ENCODE results near the gene TP63.

TP63 gene

GRCh38 chr3:189827108-189827507 lies 195.9 kb downstream of the TP63 start:
- no peak for DNase-seq

GRCh38 chr3:189830401-189830800 lies 199.2 kb downstream of the TP63 start:
- DNase-seq = no peak

- peak; percentile 29 for DNase-seq
Measured at GRCh38 chr3:189833266-189833665, 202.1 kb downstream of the TP63 start.

DNA sequence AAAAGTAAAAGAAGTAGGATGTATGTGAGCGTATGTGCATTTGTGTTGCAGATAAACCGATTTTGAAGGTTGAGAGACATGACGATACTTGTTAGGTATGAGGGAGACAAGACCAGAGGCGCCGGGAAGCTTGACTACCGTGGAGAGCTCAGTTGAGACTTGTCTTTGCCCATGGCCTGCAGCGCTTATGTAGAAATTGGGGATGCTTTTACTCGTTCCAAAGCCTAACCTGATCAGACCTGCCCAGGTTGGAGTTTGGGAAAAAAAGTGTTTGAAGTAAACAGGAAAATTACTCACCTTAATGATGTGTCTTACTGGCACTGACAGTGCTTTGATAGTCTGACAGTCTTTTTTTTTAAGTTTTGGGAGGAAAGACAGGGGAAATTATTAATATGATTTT lies 202.8 kb downstream of the TP63 start:
- peak; percentile 86 for DNase-seq

GRCh38 chr3:189834462-189834861 lies 203.3 kb downstream of the TP63 start:
- DNase-seq = no peak

- DNase-seq = no peak
Measured at GRCh38 chr3:189836795-189837194, 205.6 kb downstream of the TP63 start.

- DNase-seq = no peak
Measured at GRCh38 chr3:189838291-189838690, 207.1 kb downstream of the TP63 start.

DNA sequence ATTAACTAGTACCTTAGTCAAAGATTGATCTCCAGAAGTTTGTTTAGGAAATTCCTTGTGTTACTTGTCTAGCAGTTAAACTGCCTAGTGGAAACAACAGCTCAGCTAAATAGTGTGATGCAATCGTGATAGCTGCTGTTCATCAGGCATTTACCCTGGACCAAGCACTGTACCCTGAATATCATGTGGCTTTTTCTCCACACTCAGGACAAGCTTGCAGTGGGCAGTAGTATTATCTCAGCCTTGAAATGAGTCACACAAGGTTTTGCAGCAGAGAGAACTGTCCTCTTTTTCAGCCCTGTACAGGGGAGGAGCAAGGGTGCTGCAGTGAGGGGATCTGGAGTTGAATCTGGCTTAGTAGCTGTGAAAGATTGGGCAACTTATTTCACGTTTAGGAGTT lies 208.4 kb downstream of the TP63 start:
- DNase-seq = no peak

DNA sequence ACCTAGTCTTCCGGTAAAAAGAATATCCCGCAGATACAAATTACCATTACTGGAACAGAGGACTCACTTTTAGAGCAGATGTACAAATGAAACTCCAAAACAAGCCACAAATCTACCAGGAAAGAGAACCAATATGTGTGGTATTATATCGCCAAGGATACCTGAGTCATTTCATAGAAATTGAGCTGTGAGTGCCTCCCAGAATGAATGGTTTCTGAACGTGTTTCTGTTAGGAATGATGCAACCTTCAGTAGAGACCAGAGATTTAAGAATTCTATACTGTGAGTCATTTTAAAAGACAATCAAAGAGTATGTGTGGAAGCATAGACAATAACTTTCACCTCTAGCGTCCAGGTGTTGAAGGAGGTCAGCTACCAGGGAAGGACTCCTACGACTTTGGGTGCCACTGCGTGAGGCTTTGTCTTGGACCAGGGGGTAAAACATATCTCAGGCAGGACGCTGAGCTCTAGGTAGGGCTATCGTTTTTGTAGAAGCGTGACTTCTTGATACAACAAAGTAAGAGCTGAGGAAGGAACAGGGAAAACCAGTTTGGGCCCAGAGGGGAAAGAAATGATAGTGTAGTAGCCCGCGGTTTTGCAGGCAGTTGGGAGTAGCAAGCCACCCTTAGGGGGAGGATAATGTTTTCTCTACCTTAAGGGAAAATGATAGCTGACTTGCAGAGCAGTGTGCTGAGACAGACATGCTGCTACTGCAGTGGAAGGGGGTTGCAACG lies 210.4 kb downstream of the TP63 start:
- DNase-seq = no peak

DNA sequence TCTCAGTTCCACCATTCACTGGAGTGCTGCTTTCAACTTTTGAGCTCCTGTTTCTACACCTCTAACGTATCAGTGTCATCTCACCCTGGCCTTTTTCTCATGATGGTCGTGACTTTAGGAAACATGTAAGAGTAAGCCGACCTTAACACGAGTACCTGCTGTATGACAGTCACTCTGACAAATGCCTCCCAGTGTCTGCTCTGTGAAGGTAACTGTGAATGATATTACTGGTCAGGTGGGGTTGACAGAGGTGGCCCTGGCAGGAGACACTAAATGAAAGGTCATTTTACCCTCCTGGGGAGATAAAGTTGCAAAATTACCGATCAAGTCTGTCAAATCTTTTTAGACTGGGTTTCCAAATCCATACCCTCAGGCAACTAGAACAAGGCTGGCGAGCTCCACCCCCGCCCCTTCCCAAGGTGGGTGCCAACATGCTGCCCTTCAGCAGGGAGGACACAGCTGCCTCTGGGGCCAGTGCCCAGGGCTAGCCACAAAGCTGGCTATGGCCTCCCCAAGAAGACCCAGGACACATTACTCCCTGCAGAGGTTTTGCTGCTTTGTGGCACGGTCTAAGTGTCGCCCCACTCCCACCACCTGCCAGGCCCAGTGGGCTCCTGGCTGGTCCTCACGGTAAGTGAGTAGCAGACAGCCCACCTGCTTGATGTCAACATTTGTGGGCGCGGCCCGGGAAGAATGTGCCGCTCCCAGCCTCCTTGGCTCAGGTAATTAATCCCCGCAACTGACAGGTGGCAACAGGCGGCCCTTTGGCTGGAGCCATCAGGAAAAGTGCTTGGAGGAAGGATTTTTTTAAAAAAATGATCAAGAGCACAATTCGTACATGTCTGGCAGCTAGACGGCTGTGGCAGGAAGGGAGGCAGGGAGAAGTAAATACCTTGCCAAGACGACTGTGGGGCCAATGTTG lies 211.8 kb downstream of the TP63 start:
- DNase-seq = peak; percentile 92

DNA sequence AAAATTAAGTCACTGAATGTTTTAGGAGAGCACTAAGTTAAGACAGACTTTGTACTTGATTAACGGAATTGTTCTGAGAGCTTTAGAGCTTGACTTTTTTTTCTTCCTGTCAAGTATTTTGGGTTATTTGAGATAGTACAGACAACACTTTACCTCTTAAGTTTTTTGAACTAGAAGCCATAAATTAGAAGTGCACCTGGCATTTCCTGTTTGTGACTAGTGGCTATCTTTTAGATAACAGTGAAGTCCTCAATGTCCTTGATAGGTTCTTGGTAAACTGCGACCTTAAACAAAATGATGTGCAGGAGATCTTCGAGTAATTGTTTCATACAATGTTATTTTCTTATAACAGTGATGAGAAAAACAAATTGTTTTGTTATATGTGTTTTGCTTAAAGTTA lies 213.9 kb downstream of the TP63 start:
- no peak for DNase-seq

DNA sequence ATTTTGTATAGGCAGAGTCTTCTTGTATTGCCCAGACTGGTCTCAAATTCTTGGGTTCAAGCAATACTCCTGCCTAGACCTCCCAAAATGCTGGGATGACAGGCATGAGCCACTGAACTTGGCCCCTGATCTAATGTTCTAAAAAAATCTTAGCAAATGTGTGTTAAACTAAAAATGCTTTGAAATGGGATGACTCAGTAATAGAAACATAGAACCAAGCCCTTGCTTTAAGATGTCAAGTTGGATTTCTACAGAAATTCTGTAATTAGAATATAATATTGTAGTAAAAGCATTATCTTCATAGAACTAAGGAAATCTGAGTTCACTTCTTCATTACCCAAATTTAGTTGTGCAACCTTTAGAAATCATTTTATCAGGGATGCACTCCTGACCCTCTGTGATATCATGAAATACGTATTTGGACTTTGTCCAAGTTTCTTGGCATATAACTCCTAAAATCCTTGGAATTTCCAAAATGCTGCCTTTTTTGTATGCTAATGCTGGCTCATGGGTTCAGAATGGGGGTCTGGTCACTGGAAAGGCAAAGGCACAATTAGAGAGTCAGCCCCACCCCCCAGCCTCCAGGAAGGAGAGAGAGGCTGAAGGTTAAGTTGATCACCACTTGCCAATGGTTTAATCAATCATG lies 217.3 kb downstream of the TP63 start:
- DNase-seq = no peak

GRCh38 chr3:189849262-189849661 lies 218.1 kb downstream of the TP63 start:
- no peak for DNase-seq

DNA sequence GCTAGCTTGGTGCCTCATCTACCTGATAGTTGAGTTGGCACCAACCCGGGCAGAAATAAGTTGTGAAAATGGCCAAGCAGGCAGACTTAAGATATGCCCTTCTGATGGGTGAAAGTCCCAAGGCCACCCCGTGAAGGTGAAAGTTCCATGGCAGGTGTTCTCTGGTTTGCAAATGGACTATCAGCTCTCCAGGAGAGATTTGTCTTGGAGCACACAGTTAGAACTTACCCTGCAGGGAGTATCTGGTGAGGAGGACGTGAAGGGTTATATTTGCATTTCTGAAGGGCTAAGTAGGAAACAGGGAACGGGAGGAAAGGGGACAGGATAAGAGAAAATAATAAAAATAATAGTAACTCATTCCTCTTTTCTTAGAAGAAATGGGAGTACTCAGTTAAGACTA lies 220.5 kb downstream of the TP63 start:
- no peak for DNase-seq

GRCh38 chr3:189853906-189854305 lies 222.7 kb downstream of the TP63 start:
- DNase-seq = no peak

DNA sequence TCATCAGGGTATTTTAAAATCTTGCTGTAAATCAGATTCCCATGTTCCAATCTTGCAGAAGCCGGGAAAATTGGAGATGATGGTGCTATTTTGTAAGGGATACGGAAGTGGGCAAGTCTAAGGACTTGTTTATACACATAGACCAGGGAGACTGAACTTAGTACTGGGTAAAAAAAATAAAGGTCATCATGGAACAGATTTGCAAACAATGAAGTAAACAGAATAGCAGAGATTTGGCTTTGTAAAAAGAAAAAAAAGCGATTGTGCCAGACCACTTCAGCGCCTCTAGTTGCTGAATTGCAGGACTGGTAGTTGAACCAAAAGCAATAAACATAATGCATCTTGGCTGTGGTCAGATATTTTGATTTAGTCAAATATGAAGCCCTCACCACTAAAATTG lies 229.1 kb downstream of the TP63 start:
- no peak for DNase-seq

GRCh38 chr3:189862385-189862998 lies 231.3 kb downstream of the TP63 start:
- DNase-seq = no peak

- DNase-seq = no peak
Measured at GRCh38 chr3:189863031-189863430, 231.8 kb downstream of the TP63 start.

DNA sequence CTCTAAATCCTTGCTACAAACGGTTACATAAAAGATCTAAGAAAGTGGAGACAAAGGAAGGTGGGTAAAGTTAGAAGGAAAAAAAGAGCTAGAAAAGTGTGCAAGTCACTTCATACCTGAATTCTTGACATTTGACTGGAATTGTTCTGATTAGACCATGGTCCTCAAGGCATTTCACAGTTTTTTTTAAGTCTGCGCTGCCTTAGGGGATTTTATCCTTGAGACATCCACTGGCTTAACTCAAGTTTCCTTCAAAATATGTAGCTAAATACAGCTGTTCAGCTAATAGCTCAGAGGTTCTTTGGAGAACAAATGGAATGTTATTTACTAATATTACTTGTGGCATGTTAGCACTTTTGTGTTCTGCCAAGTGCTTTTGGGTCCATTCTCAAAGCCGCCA lies 236.9 kb downstream of the TP63 start:
- no peak for DNase-seq

DNA sequence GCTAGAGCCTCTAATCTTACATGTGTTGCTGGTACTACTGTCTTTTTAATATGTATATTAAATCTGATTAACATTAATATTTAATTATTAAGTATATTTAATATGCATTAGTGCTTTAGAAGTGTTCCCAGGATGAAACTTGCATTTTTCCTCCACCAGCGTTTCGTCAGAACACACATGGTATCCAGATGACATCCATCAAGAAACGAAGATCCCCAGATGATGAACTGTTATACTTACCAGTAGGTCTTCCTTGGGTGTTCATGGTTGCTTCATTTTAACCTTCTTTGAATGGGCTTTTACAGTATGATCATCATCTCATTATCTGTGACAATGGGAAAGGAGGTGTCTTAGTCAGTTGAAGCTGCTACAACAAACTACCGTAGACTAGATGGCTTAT lies 238.0 kb downstream of the TP63 start:
- no peak for DNase-seq

DNA sequence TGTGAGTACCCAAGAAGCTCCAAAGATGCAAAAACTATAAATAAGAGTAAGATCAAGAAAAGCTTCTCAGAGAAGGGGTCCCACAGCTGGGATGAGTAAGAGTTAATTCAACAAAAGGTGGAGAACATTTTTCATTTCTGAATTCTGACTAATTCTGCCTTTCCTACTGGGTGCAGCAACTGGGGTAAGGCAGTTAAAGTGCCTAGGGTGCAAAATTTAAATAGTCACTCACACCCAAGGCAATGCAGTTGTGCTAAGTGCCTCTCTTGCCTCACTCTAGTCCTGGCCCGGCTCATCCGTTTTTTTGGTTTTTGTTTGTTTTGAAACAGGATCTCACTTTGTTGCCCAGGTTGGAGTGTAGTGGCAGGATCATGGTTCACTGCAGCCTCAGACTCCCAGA lies 240.2 kb downstream of the TP63 start:
- DNase-seq = no peak

DNA sequence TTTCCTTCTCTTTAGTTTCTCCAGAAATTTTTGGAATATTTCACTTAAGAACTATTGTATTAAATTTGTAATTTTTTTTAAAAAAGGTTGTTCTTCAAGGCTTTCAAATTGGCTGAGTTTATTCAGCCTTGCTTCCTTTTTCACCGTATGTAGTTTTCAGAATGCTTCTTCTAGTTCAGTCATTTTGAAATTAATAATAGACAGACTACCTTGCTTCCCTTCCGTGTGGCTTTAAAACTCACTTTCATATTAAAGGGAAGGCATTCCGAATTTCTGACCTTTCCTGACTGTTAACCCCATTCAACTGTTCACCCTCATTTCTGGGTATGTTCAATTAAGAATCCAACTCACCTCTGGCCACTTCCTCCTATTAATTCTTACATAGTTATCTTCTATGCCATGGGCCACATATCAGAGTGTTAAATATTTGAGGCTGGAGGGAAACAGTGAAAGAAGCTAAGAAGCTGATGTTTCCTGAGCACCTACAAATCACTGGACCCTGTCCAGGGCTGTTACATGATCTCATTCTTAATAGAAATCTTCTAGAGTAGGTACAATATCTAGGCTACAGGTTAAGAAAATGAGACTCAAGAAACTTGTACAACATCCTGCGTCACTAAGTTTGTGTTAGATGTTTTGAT lies 252.0 kb downstream of the TP63 start:
- no peak for DNase-seq

DNA sequence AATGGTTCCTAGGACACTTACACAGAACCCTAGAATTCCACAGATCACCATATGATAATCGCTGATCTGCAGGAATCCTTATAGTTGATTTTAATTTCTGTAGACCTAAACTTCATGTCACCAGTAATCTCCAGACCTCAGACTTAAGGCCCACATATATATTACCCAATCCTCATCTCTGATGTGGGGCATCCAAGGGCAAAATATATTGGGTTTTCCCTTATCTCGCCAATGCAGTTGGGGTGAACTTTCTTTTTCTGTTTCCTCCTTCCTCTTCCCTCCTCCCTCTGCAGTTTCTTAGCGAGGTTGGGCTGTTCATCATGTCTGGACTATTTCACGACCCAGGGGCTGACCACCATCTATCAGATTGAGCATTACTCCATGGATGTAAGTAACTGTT lies 259.3 kb downstream of the TP63 start:
- no peak for DNase-seq

All from NCI-H2171 (cell line).